Smooth muscle cell of the brain vasculature (primary cell): Measurements from ENCODE around the gene ERP29.
"Not testable (repeated sequence)": the region's sequence is repeated elsewhere in the genome, so short reads cannot be mapped to it uniquely, and the experiment has no call there.

Experiments
- DNase-seq: peaks from one replicate; pipeline ENCODE4 v3.0.0-alpha.2; 2012; ENCODE audit warnings: low read depth, low spot score

Gene ERP29

GRCh38 chr12:112012775-112013600 is at the start of gene ERP29, which contains the start of gene TMEM116:
TSS of gene ERP29 (plus strand) at chr12:112013426. CDS start at chr12:112013466, 40 bp downstream.
TSS of gene TMEM116 (minus strand) at chr12:112013165. CDS start at chr12:112005270, 7,895 bp downstream.
- DNase-seq = peak; percentile 96

GRCh38 chr12:111964935-111965334 is 48.3 kb upstream of the ERP29 start:
- DNase-seq = no peak

GRCh38 chr12:111971800-111972199 is 41.4 kb upstream of the ERP29 start:
- no peak for DNase-seq

- no peak for DNase-seq
Measured at GRCh38 chr12:111975161-111975931, 37.9 kb upstream of the ERP29 start.

- no peak for DNase-seq
Measured at GRCh38 chr12:111976291-111976690, 36.9 kb upstream of the ERP29 start.

- no peak for DNase-seq
Measured at GRCh38 chr12:111976860-111977259, 36.4 kb upstream of the ERP29 start.

GRCh38 chr12:111978545-111978944 is 34.7 kb upstream of the ERP29 start:
- no peak for DNase-seq

- DNase-seq = no peak
Measured at GRCh38 chr12:111980598-111980997, 32.6 kb upstream of the ERP29 start.

GRCh38 chr12:111981987-111982386 is 31.2 kb upstream of the ERP29 start:
- no peak for DNase-seq

- no peak for DNase-seq
Measured at GRCh38 chr12:111984820-111985219, 28.4 kb upstream of the ERP29 start.

- DNase-seq = no peak
Measured at GRCh38 chr12:111991535-111991934, 21.7 kb upstream of the ERP29 start.

GRCh38 chr12:111991946-111992345 is 21.3 kb upstream of the ERP29 start:
- DNase-seq = no peak

GRCh38 chr12:111992464-111992863 is 20.8 kb upstream of the ERP29 start:
- DNase-seq = no peak

GRCh38 chr12:111993292-111994150 is 19.7 kb upstream of the ERP29 start:
- no peak for DNase-seq

- not testable (repeated sequence) for DNase-seq
Measured at GRCh38 chr12:111994211-111995111, 18.8 kb upstream of the ERP29 start.

- DNase-seq = no peak
Measured at GRCh38 chr12:111995782-111996480, 17.3 kb upstream of the ERP29 start.

- DNase-seq = no peak
Measured at GRCh38 chr12:111997300-111997699, 15.9 kb upstream of the ERP29 start.

- no peak for DNase-seq
Measured at GRCh38 chr12:111998015-111998414, 15.2 kb upstream of the ERP29 start.

GRCh38 chr12:111999129-111999528 is 14.1 kb upstream of the ERP29 start:
- DNase-seq = not testable (repeated sequence)

- DNase-seq = no peak
Measured at GRCh38 chr12:112000820-112001219, 12.4 kb upstream of the ERP29 start.
